Keratinocyte (primary cell): ENCODE measurements around the gene FBXO44. TPM values are rescaled to one million over a fixed set of nuclear protein-coding genes. Genes with fewer than 3 reads are reported as not detected.

Experiments used
- DNase-seq: peaks from one replicate; pipeline ENCODE4 v3.0.0-alpha.2; 2011; ENCODE audit warnings: low read depth, missing footprints, low spot score
- FAIRE-seq: peaks from 2 replicates; lab custom pipeline; 2011; peaks lifted over from hg19 to GRCh38; lab: Jason Lieb, UNC
- H2AFZ ChIP-seq: 2 replicates; pipeline ENCODE4 v1.6.0; 2012; ENCODE audit warnings: low read length, control low read depth, inconsistent platforms; ENCODE audit not compliant: control insufficient read depth
- H3K27ac ChIP-seq: 2 replicates; pipeline ENCODE4 v1.5.1; 2011; ENCODE audit warnings: low read length; ENCODE audit not compliant: control insufficient read depth, insufficient read depth
- H3K27me3 ChIP-seq: 3 replicates; pipeline ENCODE4 v1.6.0; 2011; ENCODE audit warnings: low read length; ENCODE audit not compliant: control insufficient read depth, insufficient read depth; ENCODE audit errors: extremely low read depth
- H3K36me3 ChIP-seq, 2 experiments: 2 replicates in 1 of 2; 3 replicates in 1 of 2; pipeline ENCODE4 v1.5.1; 2011; ENCODE audit warnings: low read length in 2 of 2, mild to moderate bottlenecking in 1 of 2; ENCODE audit not compliant: control insufficient read depth in 2 of 2, insufficient read depth in 2 of 2; ENCODE audit errors: extremely low read depth in 1 of 2
- H3K4me1 ChIP-seq: 3 replicates; pipeline ENCODE4 v1.5.1; 2011; ENCODE audit warnings: low read length; ENCODE audit not compliant: control insufficient read depth, insufficient read depth; ENCODE audit errors: extremely low read depth
- H3K4me2 ChIP-seq: 3 replicates; pipeline ENCODE4 v1.6.0; 2011; ENCODE audit warnings: low read depth, low read length; ENCODE audit not compliant: control insufficient read depth, insufficient read depth; ENCODE audit errors: extremely low read depth
- H3K4me3 ChIP-seq, 3 experiments: fragments of 200-600 bp in 1 of 3; sonication (generic) in 1 of 3; 2 replicates in 2 of 3; 3 replicates in 1 of 3; pipeline ENCODE4 v1.5.1; 2011 to 2016; ENCODE audit warnings: low read length in 3 of 3, mild to moderate bottlenecking in 3 of 3, control low read depth in 2 of 3, inconsistent platforms in 1 of 3, low read depth in 1 of 3, mixed read lengths in 1 of 3, mixed run types in 1 of 3, moderate library complexity in 1 of 3; ENCODE audit not compliant: control insufficient read depth in 2 of 3, insufficient read depth in 2 of 3; ENCODE audit errors: extremely low read depth in 1 of 3
- H3K79me2 ChIP-seq: 2 replicates; pipeline ENCODE4 v1.6.0; 2012; ENCODE audit warnings: low read length; ENCODE audit not compliant: control insufficient read depth, insufficient read depth
- H3K9ac ChIP-seq: 3 replicates; pipeline ENCODE4 v1.6.0; 2011; ENCODE audit warnings: low read length; ENCODE audit not compliant: control insufficient read depth, insufficient read depth; ENCODE audit errors: extremely low read depth
- H3K9me1 ChIP-seq: 3 replicates; pipeline ENCODE4 v1.6.0; 2011; ENCODE audit warnings: low read length; ENCODE audit not compliant: control insufficient read depth, insufficient read depth; ENCODE audit errors: extremely low read depth
- H3K9me3 ChIP-seq: 2 replicates; pipeline ENCODE4 v1.5.1; 2012; ENCODE audit warnings: low read depth, low read length; ENCODE audit not compliant: control insufficient read depth
- H4K20me1 ChIP-seq: 3 replicates; pipeline ENCODE4 v1.6.0; 2011; ENCODE audit warnings: low read length; ENCODE audit not compliant: control insufficient read depth, insufficient read depth; ENCODE audit errors: extremely low read depth
- CTCF ChIP-seq, 3 experiments: IDR thresholded peaks in 1 of 3; conservative IDR thresholded peaks in 1 of 3; optimal IDR thresholded peaks in 1 of 3; 2 replicates in 2 of 3; 3 replicates in 1 of 3; pipeline versions ENCODE3 to v1.5.1; 2011; ENCODE audit warnings: low read length in 3 of 3, mild to moderate bottlenecking in 3 of 3, moderate library complexity in 2 of 3, control low read depth in 1 of 3, inconsistent platforms in 1 of 3; ENCODE audit not compliant: insufficient read depth in 2 of 3; ENCODE audit errors: extremely low read depth in 1 of 3
- EZH2 ChIP-seq: IDR thresholded peaks from one replicate; pipeline ENCODE4 v1.6.1; 2012; ENCODE audit warnings: inconsistent platforms, mild to moderate bottlenecking, low read length, moderate library complexity
- dilution Hi-C: fragments of 300-500 bp; cut with MboI; formaldehyde crosslinking; loops from one replicate; pipeline ENCODE4 v1.7.0; 2020; ENCODE audit warnings: low sequenced_read_pairs; ENCODE audit not compliant: extremely low pct_ligation_motif_present
- polyA plus RNA-seq, 5 experiments: library from polyadenylated mRNA; depleted of rRNA in 3 of 5; stranded (reverse) in 3 of 5; stranded (forward) in 1 of 5; unstranded in 1 of 5; fragments of >200 nt; gene quantifications; 1 replicate in 1 of 5; 2 replicates in 3 of 5; 3 replicates in 1 of 5; pipeline versions ENCODE4 v1.2.1 to v1.2.3, GENCODE V29; 2011 to 2012; ENCODE audit warnings: missing spikeins in 2 of 5, low read depth in 1 of 5, low replicate concordance in 1 of 5

FBXO44 gene
- polyA plus RNA-seq, 1 donor (not counting 4 experiments of a cell fraction or from before 2014, with no cell fraction given): 23.1 TPM

GRCh38 chr1:11611638-11612327, 42.9 kb upstream of the FBXO44 start:
- H4K20me1 ChIP-seq: no peaks in the 10 kb centered on the region
- dilution Hi-C loops: no loop called here
- FAIRE-seq (no peak), DNase-seq (no peak)
- no peaks in the 10 kb centered on the region for H3K9me3 ChIP-seq
- peaks cover 19% of the 10 kb centered on the region for H3K27me3 ChIP-seq
- H3K27ac ChIP-seq: no peak overlapping the region
- H2AFZ ChIP-seq: no peak overlapping the region
- no peaks in the 10 kb centered on the region for H3K36me3 ChIP-seq
- H3K4me2 ChIP-seq: no peak overlapping the region
- no peaks in the 10 kb centered on the region for H3K9me1 ChIP-seq
- no peaks in the 10 kb centered on the region for H3K79me2 ChIP-seq
- no peaks in the 10 kb centered on the region for H3K4me1 ChIP-seq
- no peak overlapping the region for H3K4me3 ChIP-seq
- TF ChIP-seq EZH2 (no peak), CTCF (optimal IDR thresholded peaks at IDR 0.05 in 1 of 3, IDR thresholded peaks at IDR 0.05 in 1 of 3, conservative IDR thresholded peaks at IDR 0.05 in 1 of 3; ENCODE audit: extremely low read depth in 1 of 3, insufficient read depth in 2 of 3, low read length in 3 of 3) (no peak)
- no peak overlapping the region for H3K9ac ChIP-seq

GRCh38 chr1:11613347-11613746, 41.3 kb upstream of the FBXO44 start:
- Histone ChIP-seq H3K9me1 (no peaks in the 10 kb centered on the region), H3K4me2 (no peak overlapping the region), H2AFZ (no peak overlapping the region), H3K79me2 (no peaks in the 10 kb centered on the region), H3K9me3 (no peaks in the 10 kb centered on the region), H3K27me3 (peaks cover 19% of the 10 kb centered on the region), H3K27ac (no peak overlapping the region), H3K4me3 (no peak overlapping the region), H4K20me1 (no peaks in the 10 kb centered on the region), H3K9ac (no peak overlapping the region), H3K4me1 (no peaks in the 10 kb centered on the region), H3K36me3 (no peaks in the 10 kb centered on the region)
- DNase-seq (no peak), FAIRE-seq (no peak)
- TF ChIP-seq CTCF (optimal IDR thresholded peaks at IDR 0.05 in 1 of 3, IDR thresholded peaks at IDR 0.05 in 1 of 3, conservative IDR thresholded peaks at IDR 0.05 in 1 of 3; ENCODE audit: extremely low read depth in 1 of 3, insufficient read depth in 2 of 3, low read length in 3 of 3) (no peak), EZH2 (no peak)
- dilution Hi-C loops: no loop called here
